Brain pericyte (primary cell): Measurements from ENCODE around the gene MYO18A.

Experiments used
- DNase-seq: peaks from one replicate; pipeline ENCODE4 v3.0.0-alpha.2; 2012; ENCODE audit warnings: low read depth, low spot score

Gene MYO18A

DNA sequence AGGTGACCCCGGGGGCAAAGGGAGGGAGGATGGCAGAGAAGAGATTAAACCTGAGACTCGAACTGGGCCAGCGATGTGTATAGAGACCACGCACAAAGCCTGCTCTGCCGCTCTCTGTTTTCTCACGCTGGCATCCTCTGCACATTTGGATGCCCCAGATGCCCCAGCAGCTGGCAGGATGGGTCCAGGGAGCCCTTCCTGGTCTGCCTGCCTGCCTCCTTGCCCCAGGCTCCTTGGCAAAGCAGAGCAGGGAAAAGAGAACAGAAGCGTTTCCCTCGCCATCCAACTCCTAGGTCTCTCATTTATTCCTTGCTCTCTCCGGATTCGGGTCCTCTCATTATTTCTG lies 142.5 kb downstream of the MYO18A start:
- no peak for DNase-seq

GRCh38 chr17:29036584-29036983 lies 143.6 kb downstream of the MYO18A start:
- DNase-seq: no peak

DNA sequence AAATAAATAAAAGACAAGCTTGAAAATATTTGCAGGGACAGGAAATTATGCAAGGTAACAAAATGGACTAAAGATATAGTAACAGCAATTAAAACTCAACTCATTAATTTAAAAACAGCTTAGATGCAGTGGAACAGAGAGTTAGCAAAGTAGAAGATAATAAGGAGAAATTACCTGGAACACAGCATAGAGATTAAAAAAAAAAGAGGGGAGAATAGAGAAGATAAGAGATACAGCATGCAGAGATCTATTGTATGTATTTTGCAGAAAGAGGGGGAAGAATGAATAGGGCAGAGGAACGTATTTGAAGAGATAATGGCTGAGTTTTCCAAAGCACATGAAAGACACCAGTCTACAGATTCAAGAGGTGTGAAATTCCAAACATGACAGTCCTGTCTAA lies 145.7 kb downstream of the MYO18A start:
- DNase-seq: no peak

DNA sequence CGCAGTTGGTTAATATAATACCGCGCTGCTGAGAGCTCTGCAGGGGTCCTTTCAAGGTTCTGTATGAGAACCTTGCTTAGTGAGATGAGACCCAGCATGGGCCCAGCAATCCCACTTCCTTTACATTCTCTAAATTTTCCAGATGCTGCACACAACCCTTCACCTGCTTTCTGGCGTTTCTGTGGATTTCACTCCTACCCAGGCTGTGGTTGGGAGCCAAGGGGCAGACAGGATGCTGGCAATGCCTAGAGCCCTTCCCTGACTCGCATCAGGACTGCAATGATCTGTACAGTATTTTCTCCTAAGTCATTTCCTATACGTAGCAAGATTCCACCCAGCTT lies 147.4 kb downstream of the MYO18A start:
- no peak for DNase-seq

DNA sequence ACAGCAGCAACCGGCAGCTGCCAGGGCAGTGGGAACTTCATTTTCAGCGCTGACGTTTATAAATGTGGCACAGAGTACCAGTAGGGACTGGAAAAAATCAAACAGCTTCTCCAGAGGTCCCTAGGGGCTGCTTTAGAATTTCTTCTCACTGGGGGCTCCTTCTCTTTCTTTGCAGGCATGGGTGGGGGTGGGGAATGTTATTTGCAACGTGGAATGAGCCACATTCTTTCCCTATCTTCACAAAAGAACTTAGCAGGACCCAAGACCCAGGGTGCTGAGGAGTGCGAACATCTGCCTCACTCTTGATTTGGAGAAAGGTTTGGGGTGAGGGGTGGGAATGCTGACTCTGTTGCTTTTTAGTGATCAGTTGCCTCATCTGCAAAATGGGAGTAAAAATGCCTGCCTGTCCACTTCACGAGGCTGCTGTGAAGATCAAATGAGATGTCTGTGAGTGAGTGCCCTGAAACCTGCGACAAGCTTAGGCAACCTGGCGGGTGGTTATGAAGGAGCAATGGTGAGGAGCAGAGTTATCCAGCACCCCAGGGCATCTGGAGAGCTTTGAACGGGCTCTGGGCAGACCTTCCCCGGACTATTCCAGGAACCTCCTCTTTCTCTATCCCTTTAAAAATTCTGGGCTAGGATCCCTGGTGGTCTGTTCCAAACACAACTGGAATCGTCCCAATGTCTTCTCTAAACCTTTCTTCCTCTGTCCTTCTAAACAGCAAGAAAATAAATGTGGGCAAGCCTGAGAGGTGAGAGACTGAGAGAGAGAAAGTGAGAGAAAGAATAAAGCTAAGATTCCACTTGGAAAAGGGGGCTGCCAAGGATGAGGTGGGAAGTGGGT lies 148.0 kb downstream of the MYO18A start:
- no peak for DNase-seq

- no peak for DNase-seq
Measured at GRCh38 chr17:29031488-29031887, 148.7 kb downstream of the MYO18A start.

DNA sequence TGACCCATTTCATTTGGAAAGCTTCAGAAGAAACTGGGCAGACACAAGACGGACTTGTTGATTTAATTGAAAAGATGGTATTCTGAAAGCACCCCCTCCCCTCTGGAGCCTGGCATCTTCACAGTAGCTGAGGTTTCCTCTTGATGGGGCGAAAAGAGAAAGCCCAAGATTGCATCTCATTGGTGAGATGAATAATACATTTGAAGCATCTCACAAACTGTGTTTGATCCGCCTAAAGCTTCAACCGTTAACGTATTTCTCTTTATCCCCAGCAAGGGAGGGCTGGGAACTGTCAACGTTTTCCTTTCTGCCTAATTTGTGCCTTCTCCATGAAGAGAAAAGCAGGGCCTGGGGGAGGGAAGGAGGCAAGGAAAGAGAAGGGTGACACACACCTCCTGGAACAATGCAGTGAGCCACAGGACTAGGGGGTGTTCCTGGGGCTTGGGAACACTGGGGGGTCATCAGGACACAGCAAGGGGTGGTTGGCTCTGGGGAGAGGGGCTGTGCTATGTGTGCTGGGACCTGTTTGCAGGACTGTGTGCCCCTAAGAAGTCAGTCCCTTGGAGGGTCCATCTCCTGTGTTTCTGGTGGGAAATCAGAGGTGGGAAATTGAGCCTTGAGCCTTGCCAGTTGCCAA lies 155.8 kb downstream of the MYO18A start:
- no peak for DNase-seq

- no peak for DNase-seq
Measured at GRCh38 chr17:29022074-29022473, 158.1 kb downstream of the MYO18A start.

GRCh38 chr17:29021226-29021625 lies 159.0 kb downstream of the MYO18A start:
- DNase-seq: no peak
